ENCODE results near the gene LONP1.

Gene LONP1

GRCh38 chr19:5652261-5652660 is 67.7 kb downstream of the LONP1 start:
- TF ChIP-seq CTCF (IDR thresholded peaks at IDR 0.05; ENCODE audit: borderline replicate concordance, insufficient read depth, low read depth, low read length), result no peak
- H3K4me3 ChIP-seq (ENCODE audit: low read depth, low read length), result no peak overlapping the region

- TF ChIP-seq CTCF (IDR thresholded peaks at IDR 0.05; ENCODE audit: borderline replicate concordance, insufficient read depth, low read depth, low read length), result no peak
- no peak overlapping the region for H3K4me3 ChIP-seq (ENCODE audit: low read depth, low read length)
These were observed 68.6 kb downstream of the LONP1 start for GRCh38 chr19:5651361-5651760.

GRCh38 chr19:5648464-5648863 is 71.5 kb downstream of the LONP1 start:
- TF ChIP-seq CTCF (IDR thresholded peaks at IDR 0.05; ENCODE audit: borderline replicate concordance, insufficient read depth, low read depth, low read length), result no peak
- H3K4me3 ChIP-seq (ENCODE audit: low read depth, low read length), result no peak overlapping the region

GRCh38 chr19:5646703-5647102 is 73.2 kb downstream of the LONP1 start:
- no peak overlapping the region for H3K4me3 ChIP-seq (ENCODE audit: low read depth, low read length)
- TF ChIP-seq CTCF (IDR thresholded peaks at IDR 0.05; ENCODE audit: borderline replicate concordance, insufficient read depth, low read depth, low read length), result no peak

GRCh38 chr19:5645409-5645808 is 74.5 kb downstream of the LONP1 start:
- no peak for TF ChIP-seq CTCF (IDR thresholded peaks at IDR 0.05; ENCODE audit: borderline replicate concordance, insufficient read depth, low read depth, low read length)
- H3K4me3 ChIP-seq (ENCODE audit: low read depth, low read length), result no peak overlapping the region

GRCh38 chr19:5644037-5644436 is 75.9 kb downstream of the LONP1 start:
- H3K4me3 ChIP-seq (ENCODE audit: low read depth, low read length), result no peak overlapping the region
- TF ChIP-seq CTCF (IDR thresholded peaks at IDR 0.05; ENCODE audit: borderline replicate concordance, insufficient read depth, low read depth, low read length), result no peak

GRCh38 chr19:5643060-5643459 is 76.9 kb downstream of the LONP1 start:
- H3K4me3 ChIP-seq (ENCODE audit: low read depth, low read length), result no peak overlapping the region
- TF ChIP-seq CTCF (IDR thresholded peaks at IDR 0.05; ENCODE audit: borderline replicate concordance, insufficient read depth, low read depth, low read length), result no peak

Data from GM12875 (cell line).